NCI-H460 (cell line): ENCODE data around the gene PDGFC. TPM values are rescaled to one million over a fixed set of nuclear protein-coding genes. Genes with fewer than 3 reads are reported as not detected.
"Not testable (repeated sequence)": the region's sequence is repeated elsewhere in the genome, so short reads cannot be mapped to it uniquely, and the experiment has no call there.

Experiments
- DNase-seq: peaks from one replicate; pipeline ENCODE4 v3.0.0-alpha.2; 2016; ENCODE audit warnings: low read depth; ENCODE audit errors: extremely low read depth
- total RNA-seq: library from RNA; depleted of rRNA; stranded (reverse); fragments of >200 nt; shearing (Covaris generic); gene quantifications from 2 replicates; pipeline ENCODE4 v1.2.3, GENCODE V29; 2014

PDGFC gene
- total RNA-seq, 1 experiment from 2014 or later = 20.2 TPM

GRCh38 chr4:156923525-156923924 lies 48.1 kb downstream of the PDGFC start:
- no peak for DNase-seq

- DNase-seq = no peak
Measured at GRCh38 chr4:156915221-156915620, 56.4 kb downstream of the PDGFC start.

- no peak for DNase-seq
Measured at GRCh38 chr4:156913234-156913633, 58.4 kb downstream of the PDGFC start.

- no peak for DNase-seq
Measured at GRCh38 chr4:156909010-156909409, 62.6 kb downstream of the PDGFC start.

- DNase-seq = no peak
Measured at GRCh38 chr4:156906325-156906724, 65.3 kb downstream of the PDGFC start.

- DNase-seq = no peak
Measured at GRCh38 chr4:156901871-156902270, 69.7 kb downstream of the PDGFC start.

- no peak for DNase-seq
Measured at GRCh38 chr4:156898373-156899117, 73.1 kb downstream of the PDGFC start.

GRCh38 chr4:156896527-156896926 lies 75.1 kb downstream of the PDGFC start:
- DNase-seq = no peak

GRCh38 chr4:156894234-156894633 lies 77.4 kb downstream of the PDGFC start:
- no peak for DNase-seq

- no peak for DNase-seq
Measured at GRCh38 chr4:156892805-156893204, 78.8 kb downstream of the PDGFC start.

- DNase-seq = no peak
Measured at GRCh38 chr4:156889616-156890594, 81.7 kb downstream of the PDGFC start.

- no peak for DNase-seq
Measured at GRCh38 chr4:156888762-156889161, 82.8 kb downstream of the PDGFC start.

- DNase-seq = no peak
Measured at GRCh38 chr4:156886481-156886880, 85.1 kb downstream of the PDGFC start.

- no peak for DNase-seq
Measured at GRCh38 chr4:156885374-156885773, 86.2 kb downstream of the PDGFC start.

GRCh38 chr4:156884183-156884582 lies 87.4 kb downstream of the PDGFC start:
- DNase-seq = no peak

GRCh38 chr4:156875704-156876103 lies 95.9 kb downstream of the PDGFC start:
- no peak for DNase-seq

- no peak for DNase-seq
Measured at GRCh38 chr4:156875055-156875454, 96.5 kb downstream of the PDGFC start.

GRCh38 chr4:156873799-156874198 lies 97.8 kb downstream of the PDGFC start:
- no peak for DNase-seq

- no peak for DNase-seq
Measured at GRCh38 chr4:156870861-156871260, 100.7 kb downstream of the PDGFC start.

- no peak for DNase-seq
Measured at GRCh38 chr4:156870131-156870530, 101.5 kb downstream of the PDGFC start.

GRCh38 chr4:156866088-156866487 lies 105.5 kb downstream of the PDGFC start:
- DNase-seq = not testable (repeated sequence)

- DNase-seq = no peak
Measured at GRCh38 chr4:156865451-156865850, 106.1 kb downstream of the PDGFC start.
